ENCODE results near the gene ALKBH8. TPM values are rescaled to one million over a fixed set of nuclear protein-coding genes. Genes with fewer than 3 reads are reported as not detected.
A peak's percentile ranks its signal among the peaks of the same experiment; 100 is the strongest.

Gene ALKBH8
- total RNA-seq, 1 donor from 2014 or later = 13.0 TPM

DNA sequence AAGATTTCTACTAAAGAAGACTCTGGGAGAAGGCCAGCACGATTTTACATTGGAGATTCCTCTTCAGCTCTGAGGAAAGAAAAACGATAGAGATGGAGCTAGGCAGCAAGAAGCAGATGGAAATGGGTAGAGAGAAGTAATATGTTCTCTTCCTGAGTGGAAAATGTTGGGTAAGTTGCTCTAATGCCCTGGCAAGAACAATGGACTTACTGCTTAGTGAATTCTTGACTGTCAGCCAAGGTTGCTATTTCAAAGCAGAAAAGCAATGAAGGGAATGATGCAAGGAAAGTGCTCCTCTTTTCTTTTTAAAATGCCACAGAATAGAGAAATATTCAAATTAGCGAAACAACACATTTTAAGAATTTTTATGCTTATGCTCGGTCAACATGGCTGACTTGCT lies 69.5 kb downstream of the ALKBH8 start:
- no peaks in the 10 kb centered on the region for H3K27me3 Mint-ChIP-seq (ENCODE audit: low read depth, unreplicated experiment)
- Histone ChIP-seq H3K36me3 (ENCODE audit: insufficient read depth, low read length) (no peaks in the 10 kb centered on the region), H3K79me2 (ENCODE audit: insufficient read depth, low read length) (no peaks in the 10 kb centered on the region), H3K27me3 (ENCODE audit: insufficient read depth, low read length) (no peaks in the 10 kb centered on the region), H3K4me2 (ENCODE audit: low read length) (no peak overlapping the region), H2AFZ (ENCODE audit: low read depth, low read length) (no peak overlapping the region), H3K9ac (ENCODE audit: low read length) (no peak overlapping the region), H3K4me1 (ENCODE audit: insufficient read depth, low read length) (peaks cover 2% of the 10 kb centered on the region), H4K20me1 (ENCODE audit: insufficient read depth, low read length) (no peaks in the 10 kb centered on the region), H3K4me3 (ENCODE audit: insufficient read depth, low read depth, low read length) (no peak overlapping the region), H3K27ac (ENCODE audit: low read depth, low read length) (no peak overlapping the region), H3K9me3 (ENCODE audit: insufficient read depth, low read depth, low read length) (no peaks in the 10 kb centered on the region)
- peaks cover 11% of the 10 kb centered on the region for H3K4me1 Mint-ChIP-seq (ENCODE audit: low read depth, unreplicated experiment)
- no peaks in the 10 kb centered on the region for H3K9me3 Mint-ChIP-seq (ENCODE audit: unreplicated experiment)
- no peak overlapping the region for H3K4me3 Mint-ChIP-seq (ENCODE audit: unreplicated experiment)
- H3K36me3 Mint-ChIP-seq (ENCODE audit: low read depth, unreplicated experiment) = no peaks in the 10 kb centered on the region
- peak; percentile 82 for DNase-seq (ENCODE audit: low read depth)
- TF ChIP-seq, protein P1, sequence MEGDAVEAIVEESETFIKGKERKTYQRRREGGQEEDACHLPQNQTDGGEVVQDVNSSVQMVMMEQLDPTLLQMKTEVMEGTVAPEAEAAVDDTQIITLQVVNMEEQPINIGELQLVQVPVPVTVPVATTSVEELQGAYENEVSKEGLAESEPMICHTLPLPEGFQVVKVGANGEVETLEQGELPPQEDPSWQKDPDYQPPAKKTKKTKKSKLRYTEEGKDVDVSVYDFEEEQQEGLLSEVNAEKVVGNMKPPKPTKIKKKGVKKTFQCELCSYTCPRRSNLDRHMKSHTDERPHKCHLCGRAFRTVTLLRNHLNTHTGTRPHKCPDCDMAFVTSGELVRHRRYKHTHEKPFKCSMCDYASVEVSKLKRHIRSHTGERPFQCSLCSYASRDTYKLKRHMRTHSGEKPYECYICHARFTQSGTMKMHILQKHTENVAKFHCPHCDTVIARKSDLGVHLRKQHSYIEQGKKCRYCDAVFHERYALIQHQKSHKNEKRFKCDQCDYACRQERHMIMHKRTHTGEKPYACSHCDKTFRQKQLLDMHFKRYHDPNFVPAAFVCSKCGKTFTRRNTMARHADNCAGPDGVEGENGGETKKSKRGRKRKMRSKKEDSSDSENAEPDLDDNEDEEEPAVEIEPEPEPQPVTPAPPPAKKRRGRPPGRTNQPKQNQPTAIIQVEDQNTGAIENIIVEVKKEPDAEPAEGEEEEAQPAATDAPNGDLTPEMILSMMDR (IDR thresholded peaks at IDR 0.05; ENCODE audit: insufficient read depth, low read depth, low read length) = no peak
- TF ChIP-seq EZH2 (IDR thresholded peaks at IDR 0.05; ENCODE audit: insufficient read depth, low read length) = no peak
- H3K27ac Mint-ChIP-seq (ENCODE audit: unreplicated experiment) = no peak overlapping the region
- FAIRE-seq = no peak

DNA sequence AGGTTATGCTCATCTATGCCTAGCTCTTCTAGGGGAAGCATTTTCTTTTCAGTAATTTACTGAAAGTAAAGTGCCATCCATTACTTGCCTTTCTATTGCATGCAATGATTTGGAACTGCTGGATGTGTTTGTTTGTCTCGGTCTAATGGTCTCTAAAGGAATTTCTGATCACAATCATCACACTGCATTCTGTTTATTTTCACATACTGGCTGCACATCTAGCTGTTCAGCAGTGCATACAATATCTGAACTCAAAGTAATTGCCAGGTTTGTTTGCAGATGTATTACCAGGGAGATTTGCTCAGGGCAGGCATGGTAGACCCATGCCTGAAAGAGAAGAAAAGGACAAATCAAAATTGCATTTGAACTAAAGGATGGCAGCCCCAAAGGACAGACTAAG lies 71.5 kb downstream of the ALKBH8 start:
- Histone ChIP-seq H3K79me2 (ENCODE audit: insufficient read depth, low read length) (no peaks in the 10 kb centered on the region), H3K36me3 (ENCODE audit: insufficient read depth, low read length) (no peaks in the 10 kb centered on the region), H3K27ac (ENCODE audit: low read depth, low read length) (no peak overlapping the region), H3K4me1 (ENCODE audit: insufficient read depth, low read length) (peaks cover 2% of the 10 kb centered on the region), H4K20me1 (ENCODE audit: insufficient read depth, low read length) (no peaks in the 10 kb centered on the region), H3K4me2 (ENCODE audit: low read length) (no peak overlapping the region), H3K4me3 (ENCODE audit: insufficient read depth, low read depth, low read length) (no peak overlapping the region), H2AFZ (ENCODE audit: low read depth, low read length) (no peak overlapping the region), H3K9ac (ENCODE audit: low read length) (no peak overlapping the region), H3K9me3 (ENCODE audit: insufficient read depth, low read depth, low read length) (no peaks in the 10 kb centered on the region), H3K27me3 (ENCODE audit: insufficient read depth, low read length) (no peaks in the 10 kb centered on the region)
- FAIRE-seq (no peak), DNase-seq (ENCODE audit: low read depth) (no peak)
- no peaks in the 10 kb centered on the region for H3K36me3 Mint-ChIP-seq (ENCODE audit: low read depth, unreplicated experiment)
- H3K4me1 Mint-ChIP-seq (ENCODE audit: low read depth, unreplicated experiment) = peaks cover 11% of the 10 kb centered on the region
- TF ChIP-seq, protein P1 (IDR thresholded peaks at IDR 0.05; ENCODE audit: insufficient read depth, low read depth, low read length) = no peak
- TF ChIP-seq EZH2 (IDR thresholded peaks at IDR 0.05; ENCODE audit: insufficient read depth, low read length) = no peak
- H3K27ac Mint-ChIP-seq (ENCODE audit: unreplicated experiment) = no peak overlapping the region
- peaks cover 3% of the 10 kb centered on the region for H3K27me3 Mint-ChIP-seq (ENCODE audit: low read depth, unreplicated experiment)
- H3K9me3 Mint-ChIP-seq (ENCODE audit: unreplicated experiment) = no peaks in the 10 kb centered on the region
- no peak overlapping the region for H3K4me3 Mint-ChIP-seq (ENCODE audit: unreplicated experiment)

DNA sequence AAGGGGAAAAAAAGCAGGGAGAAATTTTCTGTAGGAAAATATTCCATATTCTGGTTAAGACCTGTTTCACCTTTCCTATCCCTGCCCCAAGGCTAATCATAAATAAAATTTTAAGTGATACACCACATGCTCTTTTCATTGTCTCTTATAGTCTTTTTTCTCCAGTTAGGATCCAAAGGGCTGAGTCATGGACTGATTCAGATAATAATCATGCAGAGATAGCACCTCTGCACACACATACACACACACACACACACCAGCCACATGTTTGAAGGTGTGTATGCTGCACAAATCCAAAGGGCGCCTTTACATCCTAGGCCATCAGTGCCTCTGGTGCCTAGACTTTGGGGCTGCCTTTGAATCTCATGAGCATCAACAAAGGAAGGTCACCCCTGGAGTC lies 72.4 kb downstream of the ALKBH8 start:
- TF ChIP-seq, protein P1 (IDR thresholded peaks at IDR 0.05; ENCODE audit: insufficient read depth, low read depth, low read length) = no peak
- no peak for TF ChIP-seq EZH2 (IDR thresholded peaks at IDR 0.05; ENCODE audit: insufficient read depth, low read length)
- Histone ChIP-seq H3K4me3 (ENCODE audit: insufficient read depth, low read depth, low read length) (no peak overlapping the region), H3K4me1 (ENCODE audit: insufficient read depth, low read length) (peaks cover 2% of the 10 kb centered on the region), H3K9ac (ENCODE audit: low read length) (no peak overlapping the region), H3K27ac (ENCODE audit: low read depth, low read length) (no peak overlapping the region), H4K20me1 (ENCODE audit: insufficient read depth, low read length) (no peaks in the 10 kb centered on the region), H3K9me3 (ENCODE audit: insufficient read depth, low read depth, low read length) (no peaks in the 10 kb centered on the region), H2AFZ (ENCODE audit: low read depth, low read length) (no peak overlapping the region), H3K36me3 (ENCODE audit: insufficient read depth, low read length) (no peaks in the 10 kb centered on the region), H3K79me2 (ENCODE audit: insufficient read depth, low read length) (no peaks in the 10 kb centered on the region), H3K27me3 (ENCODE audit: insufficient read depth, low read length) (no peaks in the 10 kb centered on the region), H3K4me2 (ENCODE audit: low read length) (no peak overlapping the region)
- H3K4me1 Mint-ChIP-seq (ENCODE audit: low read depth, unreplicated experiment) = peaks cover 11% of the 10 kb centered on the region
- no peaks in the 10 kb centered on the region for H3K9me3 Mint-ChIP-seq (ENCODE audit: unreplicated experiment)
- H3K36me3 Mint-ChIP-seq (ENCODE audit: low read depth, unreplicated experiment) = no peaks in the 10 kb centered on the region
- no peak overlapping the region for H3K27ac Mint-ChIP-seq (ENCODE audit: unreplicated experiment)
- DNase-seq (ENCODE audit: low read depth) (peak; percentile 62), FAIRE-seq (no peak)
- no peak overlapping the region for H3K4me3 Mint-ChIP-seq (ENCODE audit: unreplicated experiment)
- peaks cover 3% of the 10 kb centered on the region for H3K27me3 Mint-ChIP-seq (ENCODE audit: low read depth, unreplicated experiment)
